DOHH2 (cell line): ENCODE data around the gene NCAM2.

Experiments
- EZH2phosphoT487 ChIP-seq: fragments of 200-600 bp; sonication (generic); IDR thresholded peaks from 2 replicates; pipeline ENCODE4 v1.6.1; 2017; ENCODE audit warnings: borderline replicate concordance, mild to moderate bottlenecking, antibody characterized with exemption, low read length, moderate library complexity, mixed read lengths
- TF ChIP-seq, protein P1 (sequence below): fragments of 200-600 bp; sonication (generic); IDR thresholded peaks from one replicate; pipeline ENCODE4 v1.5.1; 2014; ENCODE audit warnings: antibody characterized with exemption, mild to moderate bottlenecking, low read depth, low read length; ENCODE audit not compliant: poor library complexity, severe bottlenecking

DNA sequence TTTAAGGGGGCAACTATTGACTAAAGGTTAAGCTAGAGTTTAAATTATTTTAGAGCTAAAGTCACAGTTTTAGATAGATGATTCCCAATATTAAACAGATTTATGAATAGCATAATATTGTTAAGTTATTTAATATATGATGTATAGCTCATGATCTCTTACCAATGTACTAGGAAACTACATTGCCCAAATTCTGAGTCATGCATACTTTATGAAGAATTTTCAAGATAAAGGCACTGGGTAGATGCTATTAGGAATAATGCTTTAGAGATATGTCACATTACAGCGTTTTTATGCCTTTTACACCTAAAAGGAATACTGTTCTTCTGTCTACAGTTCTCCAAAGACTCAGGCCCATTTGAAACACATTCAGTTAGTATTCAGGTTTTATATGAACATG, 215.1 kb downstream of the NCAM2 start:
- TF ChIP-seq, protein P1, sequence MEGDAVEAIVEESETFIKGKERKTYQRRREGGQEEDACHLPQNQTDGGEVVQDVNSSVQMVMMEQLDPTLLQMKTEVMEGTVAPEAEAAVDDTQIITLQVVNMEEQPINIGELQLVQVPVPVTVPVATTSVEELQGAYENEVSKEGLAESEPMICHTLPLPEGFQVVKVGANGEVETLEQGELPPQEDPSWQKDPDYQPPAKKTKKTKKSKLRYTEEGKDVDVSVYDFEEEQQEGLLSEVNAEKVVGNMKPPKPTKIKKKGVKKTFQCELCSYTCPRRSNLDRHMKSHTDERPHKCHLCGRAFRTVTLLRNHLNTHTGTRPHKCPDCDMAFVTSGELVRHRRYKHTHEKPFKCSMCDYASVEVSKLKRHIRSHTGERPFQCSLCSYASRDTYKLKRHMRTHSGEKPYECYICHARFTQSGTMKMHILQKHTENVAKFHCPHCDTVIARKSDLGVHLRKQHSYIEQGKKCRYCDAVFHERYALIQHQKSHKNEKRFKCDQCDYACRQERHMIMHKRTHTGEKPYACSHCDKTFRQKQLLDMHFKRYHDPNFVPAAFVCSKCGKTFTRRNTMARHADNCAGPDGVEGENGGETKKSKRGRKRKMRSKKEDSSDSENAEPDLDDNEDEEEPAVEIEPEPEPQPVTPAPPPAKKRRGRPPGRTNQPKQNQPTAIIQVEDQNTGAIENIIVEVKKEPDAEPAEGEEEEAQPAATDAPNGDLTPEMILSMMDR = no peak
- TF ChIP-seq EZH2phosphoT487 = no peak
